HG03378 (cell line): Measurements from ENCODE around the gene ACCSL.
A peak's percentile ranks its signal among the peaks of the same experiment; 100 is the strongest.

Source experiments
- ATAC-seq: cut with Tn5 transposase; IDR thresholded peaks from one replicate; pipeline ENCODE4 v1.9.1; 2021; ENCODE audit warnings: mild to moderate bottlenecking, moderate library complexity; ENCODE audit not compliant: unreplicated experiment

Gene ACCSL

DNA sequence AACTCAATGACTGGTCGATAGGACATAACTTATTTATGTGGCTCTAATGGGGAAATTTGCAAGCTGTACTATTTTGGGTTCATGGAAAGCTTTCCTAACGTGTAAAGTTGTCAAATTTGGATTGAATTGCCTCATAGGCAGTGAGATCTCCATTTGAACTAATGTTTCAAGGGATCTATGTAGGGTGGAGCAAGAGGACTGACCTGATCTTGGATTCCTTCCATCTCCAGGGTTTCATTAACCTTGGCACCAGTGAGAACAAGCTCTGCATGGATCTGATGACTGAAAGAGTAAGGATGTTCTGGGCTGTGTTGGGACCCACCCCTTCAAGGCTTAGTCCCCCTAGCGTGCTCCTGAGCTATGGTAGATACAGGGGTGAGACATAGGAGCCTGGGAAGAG lies 2.1 kb downstream of the ACCSL start:
- no peak for ATAC-seq

DNA sequence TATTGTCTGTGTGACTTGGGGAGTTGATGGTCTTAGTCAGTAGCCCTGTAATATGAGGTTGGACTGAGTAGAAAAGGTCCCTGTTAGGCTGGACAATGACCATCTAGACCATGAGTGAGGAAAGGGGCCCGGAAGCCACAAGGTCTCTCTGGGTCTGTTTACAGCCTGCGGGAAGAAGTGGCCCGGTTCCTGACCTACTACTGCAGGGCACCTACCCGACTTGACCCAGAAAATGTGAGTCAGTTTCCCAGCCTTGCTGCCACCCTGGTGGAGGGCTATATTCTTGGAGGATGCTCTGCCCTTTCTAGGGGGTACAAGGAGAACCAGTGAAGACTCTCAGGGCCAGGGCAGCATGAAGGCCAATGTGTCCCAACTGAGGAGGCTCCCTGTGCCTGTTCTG lies 3.4 kb downstream of the ACCSL start:
- no peak for ATAC-seq

DNA sequence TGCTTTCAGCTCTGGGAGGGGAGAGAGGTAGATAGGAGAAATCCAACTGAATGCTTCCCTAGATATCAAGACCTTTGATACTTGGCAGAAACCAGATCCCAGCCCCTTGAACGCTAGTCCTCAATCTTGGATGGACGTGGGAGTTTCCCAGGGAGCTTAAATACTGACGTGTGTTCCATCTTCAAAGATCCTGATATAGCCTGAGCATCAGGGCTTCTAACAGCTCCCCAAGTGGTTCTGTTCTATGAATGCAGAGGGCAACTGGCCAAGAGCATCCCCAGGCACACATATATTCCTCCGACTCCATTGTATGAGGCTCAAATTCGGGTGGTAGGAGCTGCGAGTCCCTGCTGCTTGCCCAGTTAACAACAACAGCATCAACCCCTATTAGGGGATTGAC lies 9.6 kb downstream of the ACCSL start:
- no peak for ATAC-seq

DNA sequence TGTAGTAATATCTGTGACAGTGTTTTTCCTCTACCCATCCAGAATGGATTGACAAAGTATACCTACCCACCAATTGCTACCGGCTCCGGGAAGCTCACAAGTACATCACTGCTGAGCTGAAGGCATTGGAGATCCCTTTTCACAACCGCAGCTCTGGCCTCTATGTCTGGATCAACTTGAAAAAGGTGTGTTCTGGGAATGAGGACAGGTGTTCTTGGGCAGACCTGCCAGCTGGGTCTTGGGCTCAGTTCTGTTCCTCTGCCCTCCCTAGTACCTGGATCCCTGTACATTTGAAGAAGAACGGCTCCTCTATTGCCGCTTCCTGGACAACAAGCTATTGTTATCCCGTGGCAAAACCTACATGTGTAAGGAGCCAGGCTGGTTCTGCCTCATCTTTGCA lies 10.5 kb downstream of the ACCSL start:
- no peak for ATAC-seq

DNA sequence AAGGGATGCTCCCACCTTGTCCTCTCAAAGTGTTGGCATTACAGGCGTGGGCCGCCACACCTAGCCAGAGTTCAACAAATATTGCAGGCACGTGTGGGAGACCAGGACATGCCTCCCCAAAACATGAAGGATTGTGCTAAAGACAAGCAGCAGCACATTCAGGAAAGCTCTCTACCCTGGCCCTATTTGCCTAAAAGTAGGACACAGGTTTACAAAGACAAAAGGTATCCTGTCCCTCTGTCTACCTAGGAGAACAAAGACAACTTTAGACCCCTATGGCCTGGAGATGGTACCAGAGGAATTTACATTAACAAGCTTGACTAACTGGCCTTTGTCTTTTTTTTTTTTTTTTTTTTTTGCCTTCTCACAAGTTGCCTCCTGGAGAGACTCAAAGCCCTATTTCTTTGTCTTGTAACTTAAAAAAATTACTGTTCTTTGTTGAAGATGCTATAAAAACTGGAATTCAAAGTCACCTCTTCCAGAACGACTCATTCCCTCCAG lies 17.4 kb downstream of the ACCSL start:
- no peak for ATAC-seq

DNA sequence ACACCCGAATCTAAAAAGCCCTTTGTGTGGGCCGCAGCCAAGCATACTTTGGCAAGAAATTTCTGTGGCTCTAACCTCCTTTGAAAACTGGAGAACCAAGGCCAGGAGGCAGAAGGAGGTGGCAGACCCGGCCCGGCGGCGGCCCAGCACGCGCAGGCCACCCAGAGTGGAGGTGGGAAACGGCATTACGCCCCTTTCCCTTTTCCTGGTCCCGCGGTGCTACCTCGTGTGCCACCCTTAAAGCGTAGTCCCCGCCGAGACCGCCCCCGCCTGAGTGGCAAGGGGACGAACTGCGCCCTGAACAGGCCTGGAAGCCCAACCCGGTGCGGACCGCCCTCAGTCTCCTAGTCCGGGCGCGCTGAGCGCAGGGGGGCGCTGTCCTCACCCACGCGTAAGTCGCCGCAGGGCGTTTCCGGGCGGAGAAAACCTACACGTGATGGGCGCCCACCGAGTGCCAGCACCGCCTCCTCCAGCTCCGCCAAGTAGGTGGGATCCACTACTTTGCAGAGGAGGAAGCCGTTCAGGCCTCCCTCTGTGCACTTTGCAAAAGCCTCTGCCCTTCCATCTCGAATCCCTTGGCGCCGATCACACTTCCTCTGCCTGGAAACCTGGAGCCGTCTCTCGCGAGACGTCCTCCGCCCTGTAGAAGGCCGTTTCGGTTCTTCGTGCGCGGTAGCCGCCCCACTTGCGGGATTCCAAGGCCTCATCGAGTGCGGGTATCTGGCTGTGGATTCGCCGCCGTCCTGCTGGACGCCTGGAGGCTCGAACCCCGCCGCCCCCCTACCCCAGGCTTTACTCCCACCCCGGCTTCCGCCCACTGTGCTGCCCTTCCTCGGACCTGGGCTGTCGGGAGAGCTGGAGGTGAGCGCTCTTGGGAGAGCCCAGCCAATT lies 18.3 kb downstream of the ACCSL start, which contains the start of gene ACCS:
ACCS (plus strand) TSS at position 430 of the 891 bp plus-strand sequence. CDS start 1,358 bp downstream, outside the sequence.
- ATAC-seq, result peak; percentile 91

DNA sequence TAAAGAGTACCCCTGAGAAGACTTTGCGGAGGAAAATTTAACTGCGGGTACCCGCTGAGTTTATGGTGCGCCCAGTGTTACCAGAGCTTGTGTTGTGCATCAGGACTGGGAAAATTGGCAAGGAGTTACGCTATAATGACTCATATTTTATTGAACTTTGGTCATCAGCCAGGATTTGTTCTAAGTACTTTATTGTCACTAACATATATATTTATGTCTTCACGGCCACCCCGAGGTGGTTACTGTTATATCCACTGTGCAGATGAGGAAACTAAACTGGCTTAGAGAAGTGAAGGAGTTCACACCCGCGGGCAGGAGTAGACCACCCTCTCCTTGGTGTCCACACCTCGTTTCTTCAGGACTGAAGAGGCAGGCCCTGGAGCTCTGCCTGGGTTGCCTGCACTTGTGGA lies 19.0 kb downstream of the ACCSL start:
- ATAC-seq, result no peak

DNA sequence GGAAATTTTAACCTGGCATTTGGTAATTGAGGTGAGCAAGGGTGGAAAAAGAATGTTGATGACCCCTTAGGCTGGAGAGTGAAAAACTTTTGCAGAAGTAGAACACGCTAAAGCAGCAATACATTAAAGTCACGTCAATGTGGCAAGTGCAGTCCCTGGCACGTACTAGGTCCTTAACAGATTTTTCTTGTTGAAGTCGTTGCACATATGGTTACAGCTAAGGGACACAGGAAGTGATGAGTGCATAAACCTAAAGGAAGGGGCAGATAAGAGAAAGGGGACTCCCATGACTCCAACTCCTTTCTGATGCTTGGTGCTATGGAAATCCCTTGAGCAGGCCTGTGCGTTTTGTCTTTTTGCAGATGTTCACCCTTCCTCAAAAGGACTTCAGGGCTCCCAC lies 19.5 kb downstream of the ACCSL start:
- ATAC-seq, result no peak

DNA sequence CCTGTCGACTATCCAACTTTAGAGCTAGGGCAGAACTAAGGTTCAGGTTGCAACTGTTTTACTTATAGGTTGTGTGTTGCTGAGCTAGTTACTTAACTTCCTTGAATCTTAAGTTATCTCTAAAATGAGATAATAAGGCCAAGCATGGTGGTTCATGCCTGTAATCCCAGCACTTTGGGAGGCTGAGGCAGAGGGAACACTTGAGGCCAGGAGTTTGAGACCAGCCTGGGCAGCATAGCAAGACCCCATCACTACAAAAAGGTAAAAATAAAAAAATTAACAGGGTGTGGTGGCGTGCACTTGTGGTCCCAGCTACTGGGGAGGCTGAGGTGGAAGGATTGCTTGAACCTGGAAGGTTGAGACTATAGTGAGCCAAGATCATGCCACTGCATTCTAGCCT lies 20.4 kb downstream of the ACCSL start:
- no peak for ATAC-seq

DNA sequence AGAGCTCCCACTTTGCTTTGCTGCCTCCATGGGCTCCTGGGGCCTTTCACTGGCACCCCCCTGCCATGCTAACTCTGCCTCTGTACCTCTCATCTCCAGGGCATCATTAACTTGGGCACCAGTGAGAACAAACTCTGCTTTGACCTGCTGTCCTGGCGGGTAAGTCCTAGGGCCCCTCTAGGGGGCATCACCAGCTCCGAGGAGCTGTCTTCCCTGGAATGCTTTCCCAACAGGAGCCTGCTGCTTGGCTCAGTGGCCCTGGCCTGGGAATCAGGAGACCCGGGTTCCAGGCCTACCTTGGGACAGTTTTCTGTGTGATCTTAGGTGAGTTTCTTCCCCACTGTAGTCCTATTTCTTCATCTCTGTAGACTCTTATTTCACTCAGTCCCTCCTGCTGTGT lies 23.4 kb downstream of the ACCSL start:
- ATAC-seq, result no peak

DNA sequence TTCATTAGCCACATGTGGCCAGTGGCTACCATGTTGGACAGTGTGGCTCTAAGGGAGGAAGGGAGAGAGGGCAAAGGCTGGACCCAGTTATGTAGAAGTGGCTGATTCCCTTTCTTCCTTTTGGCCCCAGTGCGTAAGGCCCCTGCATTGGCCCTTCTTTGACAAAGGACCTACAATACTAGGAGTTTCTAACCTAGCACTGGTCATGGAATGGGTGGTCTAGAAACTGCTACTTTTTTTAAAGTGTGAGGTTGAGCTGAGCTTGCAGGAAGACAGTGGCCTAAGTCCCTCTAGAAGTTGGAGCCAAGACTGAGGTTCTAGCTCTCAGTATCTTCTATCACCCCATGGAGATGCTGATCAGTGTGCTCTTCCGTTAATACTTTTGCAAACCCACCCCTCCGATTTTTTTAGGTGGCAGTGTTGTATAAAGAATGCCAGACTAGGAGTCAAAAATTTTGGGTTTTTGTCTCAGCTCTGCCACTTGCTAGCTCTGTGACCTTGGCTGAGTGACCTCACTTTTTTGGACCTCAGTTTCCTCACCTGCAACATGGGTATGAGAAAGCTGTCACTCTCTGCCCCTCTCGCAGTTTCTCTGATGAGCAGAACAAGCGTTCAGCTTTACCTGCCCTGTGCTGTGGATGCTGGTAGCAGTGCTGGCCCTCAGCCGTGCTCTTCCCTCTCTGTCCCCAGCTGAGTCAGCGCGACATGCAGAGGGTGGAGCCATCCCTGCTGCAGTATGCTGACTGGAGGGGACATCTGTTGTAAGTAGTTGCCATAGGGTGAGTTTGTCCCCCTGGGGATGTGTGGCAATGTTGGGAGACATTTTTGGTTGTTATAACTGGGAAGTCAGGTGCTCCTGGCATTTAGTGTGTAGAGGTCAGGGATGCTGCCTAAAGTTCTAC lies 25.2 kb downstream of the ACCSL start:
- ATAC-seq, result no peak

DNA sequence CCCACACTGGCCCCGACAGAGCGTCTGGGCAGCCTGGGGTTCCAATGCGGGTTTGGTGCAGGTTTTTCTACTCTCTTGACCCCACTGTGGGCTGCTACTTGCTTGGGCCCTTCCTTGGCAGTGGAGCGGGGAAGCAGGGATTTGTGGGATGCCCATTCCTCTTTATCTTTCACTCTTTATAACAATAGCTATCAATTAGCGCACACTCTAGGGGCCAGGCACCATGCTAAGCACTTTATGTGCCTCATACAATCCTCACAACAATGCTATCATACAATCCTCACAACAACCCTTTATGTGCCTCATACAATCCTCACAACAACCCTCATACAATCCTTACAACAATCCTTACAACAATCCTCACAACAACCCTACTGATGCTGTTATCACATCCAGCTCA lies 31.0 kb downstream of the ACCSL start:
- ATAC-seq, result no peak

DNA sequence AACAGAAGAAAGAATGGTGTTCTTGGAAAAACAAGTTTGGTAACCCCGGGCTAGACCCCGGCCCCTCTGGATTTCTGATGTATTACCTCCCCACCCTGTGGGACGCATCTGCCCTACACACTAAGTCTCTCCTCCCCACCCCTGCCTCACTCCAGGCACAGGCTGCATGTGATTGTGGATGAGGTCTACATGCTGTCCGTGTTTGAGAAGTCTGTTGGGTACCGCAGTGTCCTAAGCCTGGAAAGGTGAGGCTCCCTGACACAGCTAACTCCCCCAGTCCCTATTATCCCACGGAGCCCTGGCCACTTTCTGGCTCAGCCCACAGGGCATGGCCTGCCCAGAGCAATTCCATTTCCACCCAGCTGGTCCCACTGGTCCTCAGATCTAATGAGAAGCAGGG lies 31.6 kb downstream of the ACCSL start:
- ATAC-seq, result no peak

DNA sequence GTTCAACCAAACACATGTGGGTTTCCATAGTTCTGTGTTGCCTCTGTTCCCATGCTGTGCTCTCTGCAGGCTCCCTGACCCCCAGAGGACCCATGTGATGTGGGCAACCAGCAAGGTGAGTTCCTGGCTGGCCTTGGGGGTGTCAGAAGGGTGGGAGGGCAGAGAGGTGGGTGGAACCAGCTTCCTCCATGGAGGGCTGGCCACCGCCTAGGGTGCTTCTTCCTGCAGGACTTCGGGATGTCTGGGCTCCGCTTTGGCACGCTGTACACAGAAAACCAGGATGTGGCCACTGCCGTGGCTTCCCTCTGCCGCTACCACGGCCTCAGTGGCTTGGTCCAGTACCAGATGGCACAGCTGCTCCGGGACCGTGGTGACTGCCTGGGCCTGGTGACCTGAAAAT lies 33.2 kb downstream of the ACCSL start:
- ATAC-seq, result no peak

DNA sequence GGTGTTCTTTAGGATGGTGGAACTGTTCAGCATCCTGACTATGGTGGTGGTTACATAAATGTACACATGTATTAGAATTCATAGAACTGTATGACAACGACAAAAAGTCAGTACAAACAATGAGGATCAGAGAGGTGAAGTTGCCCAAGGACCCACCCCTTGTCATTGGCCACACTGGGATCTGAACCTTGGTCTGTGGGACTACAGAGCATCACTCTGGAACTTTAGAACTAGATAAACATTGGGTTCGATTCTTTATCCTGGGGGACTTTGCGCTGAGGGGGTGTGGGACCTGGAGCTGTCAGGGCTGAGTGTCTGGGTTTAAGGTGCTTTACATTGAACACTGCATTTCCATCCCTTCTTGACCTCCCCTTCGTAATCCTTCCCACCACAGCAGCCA lies 34.9 kb downstream of the ACCSL start:
- no peak for ATAC-seq

DNA sequence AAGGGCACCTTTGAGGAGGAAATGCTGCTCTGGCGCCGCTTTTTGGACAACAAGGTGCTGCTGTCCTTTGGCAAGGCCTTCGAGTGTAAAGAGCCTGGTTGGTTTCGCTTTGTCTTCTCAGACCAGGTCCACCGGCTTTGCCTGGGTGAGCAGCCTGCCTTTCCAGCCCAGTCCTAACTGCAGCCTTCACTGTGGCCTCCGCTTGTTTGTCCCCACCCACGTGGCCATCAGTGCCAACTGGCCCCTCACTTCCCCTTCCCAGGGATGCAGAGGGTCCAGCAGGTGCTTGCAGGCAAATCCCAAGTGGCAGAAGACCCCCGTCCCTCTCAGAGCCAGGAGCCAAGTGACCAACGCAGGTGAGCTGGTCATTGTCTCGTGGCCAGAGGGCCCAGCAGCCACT lies 35.7 kb downstream of the ACCSL start:
- ATAC-seq, result no peak

DNA sequence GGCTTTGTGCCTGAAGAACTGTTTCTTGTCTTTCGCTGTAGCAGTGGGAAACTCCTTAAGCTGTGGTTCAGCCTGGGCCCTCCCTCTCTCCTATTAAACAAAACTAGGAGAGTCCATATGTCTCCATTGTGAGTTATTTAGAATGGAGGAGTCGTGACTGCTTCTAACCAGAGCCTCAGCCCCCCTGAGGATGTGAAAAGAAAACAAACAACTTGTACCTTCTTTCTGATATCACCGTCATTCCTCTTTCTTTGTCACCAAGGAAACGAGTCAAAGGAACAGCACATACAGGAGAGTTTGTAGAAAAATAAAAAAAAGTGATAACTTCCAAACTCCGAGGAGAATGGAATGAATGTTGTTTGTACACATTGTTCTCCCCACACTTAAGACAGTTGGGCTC lies 36.1 kb downstream of the ACCSL start:
- ATAC-seq, result no peak

DNA sequence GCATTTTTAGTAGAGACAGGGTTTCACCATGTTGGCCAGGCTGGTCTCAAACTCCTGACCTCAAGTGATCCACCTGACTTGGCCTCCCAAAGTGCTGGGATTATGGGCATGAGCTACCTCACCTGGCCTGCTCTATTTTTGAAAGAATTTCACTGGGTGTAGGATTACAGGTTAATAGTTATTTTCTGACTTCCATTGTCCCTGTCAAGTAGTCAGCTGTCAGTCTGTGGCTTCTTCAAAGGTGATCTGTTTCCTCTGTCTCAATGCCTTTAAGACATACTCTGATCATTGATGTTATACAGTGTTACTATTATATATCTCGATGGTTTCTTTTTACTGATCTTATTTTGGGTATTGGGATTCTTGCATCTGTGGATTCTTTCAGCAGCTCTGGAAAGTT lies 37.5 kb downstream of the ACCSL start:
- ATAC-seq, result no peak

DNA sequence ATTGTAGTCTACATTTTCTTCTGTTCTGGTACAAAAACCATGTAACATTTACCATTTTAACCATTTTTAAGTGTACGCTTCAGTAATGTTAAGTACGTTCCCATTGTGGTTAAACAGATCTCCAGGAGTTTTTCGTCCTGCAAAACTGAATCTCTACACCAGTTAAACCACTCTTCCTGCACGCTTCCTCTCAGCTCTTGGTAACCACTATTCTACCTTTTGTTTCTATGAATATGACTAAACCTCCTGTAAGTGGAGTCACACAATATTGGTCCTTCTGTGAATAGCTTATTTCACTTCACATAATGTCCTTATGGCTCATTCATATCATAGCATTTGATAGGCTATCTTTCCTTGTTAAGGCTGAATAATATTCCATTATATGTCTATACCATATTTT lies 40.6 kb downstream of the ACCSL start:
- ATAC-seq, result no peak

DNA sequence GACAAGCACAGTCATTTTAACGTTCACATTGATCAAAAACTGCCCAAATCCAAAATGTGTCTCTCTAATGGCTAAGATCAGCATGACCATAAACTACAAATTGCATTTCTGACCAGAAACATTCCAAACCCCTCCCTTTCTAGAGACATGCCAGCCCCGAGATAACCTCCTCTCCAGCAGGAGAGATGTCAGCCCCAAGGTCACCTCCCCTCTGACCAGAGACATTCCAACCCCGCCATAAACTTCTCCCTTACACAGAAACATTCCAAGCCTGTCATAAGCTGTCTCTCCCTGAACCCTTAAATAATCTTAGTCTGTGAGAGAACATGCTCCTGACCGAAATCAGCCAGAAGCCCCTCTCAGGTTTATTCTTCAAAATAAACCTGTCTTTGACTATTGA lies 41.1 kb downstream of the ACCSL start:
- ATAC-seq, result no peak

DNA sequence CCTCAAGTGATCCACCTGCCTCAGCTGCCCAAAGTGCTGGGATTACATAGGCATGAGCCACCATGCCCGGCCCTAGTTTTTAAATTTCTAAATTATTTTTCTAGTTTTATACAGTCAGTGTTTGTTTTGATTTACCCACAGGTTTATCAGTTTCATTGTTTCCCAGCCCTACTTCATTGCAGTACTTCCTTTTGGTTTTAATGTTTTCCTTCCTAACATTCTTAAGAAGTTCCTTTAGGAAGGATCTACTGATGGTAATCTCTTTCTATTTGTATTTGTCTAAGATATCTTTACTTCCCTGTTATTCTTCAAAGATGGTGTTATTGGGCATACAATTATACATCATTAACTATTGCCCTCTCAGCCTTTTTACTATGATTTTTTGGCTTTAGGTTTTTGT lies 42.8 kb downstream of the ACCSL start:
- no peak for ATAC-seq
